ENCODE data around the gene GTF2I. TPM values are rescaled to one million over a fixed set of nuclear protein-coding genes. Genes with fewer than 3 reads are reported as not detected.
"Not testable (repeated sequence)": the region's sequence is repeated elsewhere in the genome, so short reads cannot be mapped to it uniquely, and the experiment has no call there.

Gene GTF2I
- total RNA-seq, 2 experiments from 2014 or later = 170 to 184 TPM

GRCh38 chr7:74753921-74754482 lies 96.5 kb downstream of the GTF2I start:
- H3K4me3 Mint-ChIP-seq; H3K27ac Mint-ChIP-seq; H3K4me1 Mint-ChIP-seq; POLR2A ChIA-PET; DNase-seq; H3K27me3 Mint-ChIP-seq; H3K36me3 Mint-ChIP-seq; H3K9me3 Mint-ChIP-seq; ATAC-seq (ENCODE audit: low read depth): not testable (repeated sequence)

- H3K4me3 Mint-ChIP-seq; H3K9me3 Mint-ChIP-seq; H3K36me3 Mint-ChIP-seq; POLR2A ChIA-PET; ATAC-seq (ENCODE audit: low read depth); H3K4me1 Mint-ChIP-seq; DNase-seq; H3K27me3 Mint-ChIP-seq; H3K27ac Mint-ChIP-seq: not testable (repeated sequence)
Measured at GRCh38 chr7:74756673-74757072, 99.2 kb downstream of the GTF2I start.

- H3K36me3 Mint-ChIP-seq; H3K9me3 Mint-ChIP-seq; POLR2A ChIA-PET; H3K27ac Mint-ChIP-seq; H3K4me1 Mint-ChIP-seq; DNase-seq; ATAC-seq (ENCODE audit: low read depth); H3K4me3 Mint-ChIP-seq; H3K27me3 Mint-ChIP-seq: not testable (repeated sequence)
Measured at GRCh38 chr7:74758268-74758667, 100.8 kb downstream of the GTF2I start.

- DNase-seq; H3K36me3 Mint-ChIP-seq; H3K27ac Mint-ChIP-seq; POLR2A ChIA-PET; ATAC-seq (ENCODE audit: low read depth); H3K4me1 Mint-ChIP-seq; H3K9me3 Mint-ChIP-seq; H3K27me3 Mint-ChIP-seq; H3K4me3 Mint-ChIP-seq: not testable (repeated sequence)
Measured at GRCh38 chr7:74758982-74759381, 101.5 kb downstream of the GTF2I start.

- H3K36me3 Mint-ChIP-seq, H3K27me3 Mint-ChIP-seq, DNase-seq, H3K4me1 Mint-ChIP-seq, POLR2A ChIA-PET, H3K9me3 Mint-ChIP-seq, H3K27ac Mint-ChIP-seq, H3K4me3 Mint-ChIP-seq: not testable (repeated sequence)
- ATAC-seq (ENCODE audit: low read depth) = peak; percentile 82
Measured at GRCh38 chr7:74765205-74765918, 107.8 kb downstream of the GTF2I start.

- H3K4me1 Mint-ChIP-seq; H3K27me3 Mint-ChIP-seq; ATAC-seq (ENCODE audit: low read depth); POLR2A ChIA-PET; H3K9me3 Mint-ChIP-seq; H3K36me3 Mint-ChIP-seq; DNase-seq; H3K27ac Mint-ChIP-seq; H3K4me3 Mint-ChIP-seq: not testable (repeated sequence)
Measured at GRCh38 chr7:74766509-74766908, 109.0 kb downstream of the GTF2I start.

GRCh38 chr7:74766991-74767390 lies 109.5 kb downstream of the GTF2I start:
- POLR2A ChIA-PET; H3K27ac Mint-ChIP-seq; H3K27me3 Mint-ChIP-seq; H3K9me3 Mint-ChIP-seq; ATAC-seq (ENCODE audit: low read depth); H3K4me1 Mint-ChIP-seq; H3K4me3 Mint-ChIP-seq; DNase-seq; H3K36me3 Mint-ChIP-seq: not testable (repeated sequence)

GRCh38 chr7:74770062-74770461 lies 112.5 kb downstream of the GTF2I start:
- not testable (repeated sequence) for H3K4me1 Mint-ChIP-seq, H3K27ac Mint-ChIP-seq

GRCh38 chr7:74772093-74772492 lies 114.6 kb downstream of the GTF2I start:
- H3K27ac Mint-ChIP-seq; DNase-seq; H3K27me3 Mint-ChIP-seq; H3K36me3 Mint-ChIP-seq; H3K4me1 Mint-ChIP-seq; H3K4me3 Mint-ChIP-seq; H3K9me3 Mint-ChIP-seq; POLR2A ChIA-PET; ATAC-seq (ENCODE audit: low read depth): not testable (repeated sequence)

More at GRCh38 chr7:74770062-74770461, 112.5 kb downstream of the GTF2I start:
- H3K9me3 Mint-ChIP-seq; H3K36me3 Mint-ChIP-seq; DNase-seq; H3K4me3 Mint-ChIP-seq; H3K27me3 Mint-ChIP-seq; POLR2A ChIA-PET; ATAC-seq (ENCODE audit: low read depth): not testable (repeated sequence)

GRCh38 chr7:74773760-74774750 lies 116.5 kb downstream of the GTF2I start, which contains the start of gene NCF1:
TSS of gene NCF1 (plus strand) at chr7:74774011. CDS start at chr7:74774032, 21 bp downstream.
- H3K27me3 Mint-ChIP-seq; H3K4me1 Mint-ChIP-seq; POLR2A ChIA-PET; H3K36me3 Mint-ChIP-seq; H3K4me3 Mint-ChIP-seq; ATAC-seq (ENCODE audit: low read depth); DNase-seq; H3K9me3 Mint-ChIP-seq; H3K27ac Mint-ChIP-seq: not testable (repeated sequence)

GRCh38 chr7:74775111-74775510 lies 117.6 kb downstream of the GTF2I start:
- H3K27me3 Mint-ChIP-seq; H3K9me3 Mint-ChIP-seq; H3K36me3 Mint-ChIP-seq; DNase-seq; H3K27ac Mint-ChIP-seq; H3K4me3 Mint-ChIP-seq; ATAC-seq (ENCODE audit: low read depth); H3K4me1 Mint-ChIP-seq; POLR2A ChIA-PET: not testable (repeated sequence)

GRCh38 chr7:74779053-74779452 lies 121.5 kb downstream of the GTF2I start:
- H3K27me3 Mint-ChIP-seq; H3K27ac Mint-ChIP-seq; H3K4me3 Mint-ChIP-seq; H3K36me3 Mint-ChIP-seq; DNase-seq; ATAC-seq (ENCODE audit: low read depth); H3K9me3 Mint-ChIP-seq; POLR2A ChIA-PET; H3K4me1 Mint-ChIP-seq: not testable (repeated sequence)

- H3K4me3 Mint-ChIP-seq; DNase-seq; ATAC-seq (ENCODE audit: low read depth); H3K4me1 Mint-ChIP-seq; H3K9me3 Mint-ChIP-seq; POLR2A ChIA-PET; H3K27me3 Mint-ChIP-seq; H3K27ac Mint-ChIP-seq; H3K36me3 Mint-ChIP-seq: not testable (repeated sequence)
Measured at GRCh38 chr7:74781746-74782145, 124.2 kb downstream of the GTF2I start.

Measured in activated naive CD8-positive, alpha-beta T cell treated with anti-CD3 and anti-CD28 coated beads, Interleukin-2, amount 10 ng/mL, durations not matched to agents 7 days and 5 days (primary cell).